HepG2 (cell line): ENCODE results near the gene STX10. TPM values are rescaled to one million over a fixed set of nuclear protein-coding genes. Genes with fewer than 3 reads are reported as not detected.
A peak's percentile ranks its signal among the peaks of the same experiment; 100 is the strongest.

Experiments
- AHR ChIP-seq: IDR thresholded peaks from 2 replicates; pipeline ENCODE4 v1.6.1; 2018; ENCODE audit warnings: missing genetic modification reagents, missing compliant biosample characterization
- BRCA1 ChIP-seq: sonication (generic); formaldehyde crosslinking; IDR thresholded peaks from 2 replicates; pipeline ENCODE4 v1.4.0; 2020; ENCODE audit warnings: missing genetic modification reagents
- CBX1 ChIP-seq: IDR thresholded peaks from one replicate; pipeline ENCODE4 v1.6.1; 2016; ENCODE audit warnings: antibody characterized with exemption, low read depth
- KDM4B ChIP-seq: sonication (generic); formaldehyde crosslinking; IDR thresholded peaks from 2 replicates; pipeline ENCODE4 v1.4.0; 2020; ENCODE audit warnings: missing genetic modification reagents
- KLF12 ChIP-seq: sonication (generic); formaldehyde crosslinking; IDR thresholded peaks from 2 replicates; pipeline ENCODE4 v1.4.0; 2020; ENCODE audit warnings: missing genetic modification reagents, borderline replicate concordance
- NONO ChIP-seq, 2 experiments: fragments of 450-650 bp in 1 of 2; sonication (generic) in 1 of 2; formaldehyde crosslinking in 1 of 2; IDR thresholded peaks in 1 of 2; conservative IDR thresholded peaks in 1 of 2; 2 replicates each; pipeline versions ENCODE4 v1.6.1 to v1.8.0; 2017 to 2022; ENCODE audit warnings: mild to moderate bottlenecking in 1 of 2, missing genetic modification reagents in 1 of 2, moderate library complexity in 1 of 2
- PHF20 ChIP-seq: sonication (generic); formaldehyde crosslinking; IDR thresholded peaks from 2 replicates; pipeline ENCODE4 v1.5.0; 2020; ENCODE audit warnings: mild to moderate bottlenecking, missing genetic modification reagents
- SIN3B ChIP-seq: fragments of 150-350 bp; IDR thresholded peaks from 2 replicates; pipeline ENCODE4 v1.6.1; 2014; ENCODE audit warnings: low read length
- SMYD3 ChIP-seq: sonication (generic); formaldehyde crosslinking; IDR thresholded peaks from 2 replicates; pipeline ENCODE4 v1.8.1; 2023; ENCODE audit warnings: mild to moderate bottlenecking, missing genetic modification reagents
- ZFP36L2 ChIP-seq: sonication (generic); formaldehyde crosslinking; IDR thresholded peaks from 2 replicates; pipeline ENCODE4 v1.4.0; 2020; ENCODE audit warnings: missing genetic modification reagents
- ZNF17 ChIP-seq: sonication (generic); formaldehyde crosslinking; IDR thresholded peaks from 2 replicates; pipeline ENCODE4 v1.5.0; 2020; ENCODE audit warnings: mild to moderate bottlenecking, missing genetic modification reagents
- ZNF331 ChIP-seq: sonication (generic); formaldehyde crosslinking; IDR thresholded peaks from 2 replicates; pipeline ENCODE4 v1.4.0; 2020; ENCODE audit warnings: missing genetic modification reagents
- ZNF569 ChIP-seq: sonication (generic); formaldehyde crosslinking; IDR thresholded peaks from 2 replicates; pipeline ENCODE4 v1.5.0; 2020; ENCODE audit warnings: mild to moderate bottlenecking, missing genetic modification reagents, moderate library complexity, borderline replicate concordance
- ZNF746 ChIP-seq: sonication (generic); formaldehyde crosslinking; IDR thresholded peaks from 2 replicates; pipeline ENCODE4 v1.8.0; 2022; ENCODE audit warnings: mild to moderate bottlenecking, missing genetic modification reagents
- ZNF761 ChIP-seq: sonication (generic); formaldehyde crosslinking; conservative IDR thresholded peaks from 2 replicates; pipeline ENCODE4 v1.4.0; 2020; ENCODE audit warnings: mild to moderate bottlenecking, missing genetic modification reagents
- ZNF816 ChIP-seq: sonication (generic); formaldehyde crosslinking; IDR thresholded peaks from 2 replicates; pipeline ENCODE4 v1.8.0; 2022; ENCODE audit warnings: missing genetic modification reagents, mild to moderate bottlenecking, borderline replicate concordance
- ZSCAN9 ChIP-seq: IDR thresholded peaks from 2 replicates; pipeline ENCODE4 v1.6.1; 2016; ENCODE audit warnings: borderline replicate concordance
- polyA plus RNA-seq, 8 experiments: library from polyadenylated mRNA; depleted of rRNA in 3 of 8; stranded (reverse) in 7 of 8; unstranded in 1 of 8; fragments of >200 nt; fragmentation: Illumina TruSeq in 4 of 8; extraction: Trizol in 4 of 8; gene quantifications; 2 replicates each; pipeline versions ENCODE4 v1.2.1 to v1.2.3, GENCODE V29; 2011 to 2016; ENCODE audit warnings: low read depth in 4 of 8, missing spikeins in 1 of 8, mixed read lengths in 1 of 8; ENCODE audit not compliant: insufficient read depth in 1 of 8
- total RNA-seq, 5 experiments: library from RNA; depleted of rRNA; stranded (reverse); fragments of >200 nt; fragmentation: Illumina TruSeq; extraction: Trizol; gene quantifications; 2 replicates each; pipeline ENCODE4 v1.2.3, GENCODE V29; 2016; ENCODE audit warnings: low read depth in 1 of 5
- TF ChIP-seq, protein P1 (sequence below): sonication (generic); formaldehyde crosslinking; IDR thresholded peaks from 2 replicates; pipeline ENCODE4 v1.5.1; 2020; ENCODE audit warnings: missing genetic modification reagents, mild to moderate bottlenecking, borderline replicate concordance
- TF ChIP-seq, protein P2 (sequence below): sonication (generic); formaldehyde crosslinking; IDR thresholded peaks from 2 replicates; pipeline ENCODE4 v1.8.0; 2022; ENCODE audit warnings: mild to moderate bottlenecking, missing genetic modification reagents, moderate library complexity
- TF ChIP-seq, protein P3 (sequence below): sonication (generic); formaldehyde crosslinking; IDR thresholded peaks from one replicate; pipeline ENCODE4 v1.5.1; 2020; ENCODE audit warnings: mild to moderate bottlenecking, missing genetic modification reagents; ENCODE audit errors: not compliant biosample characterization

Gene STX10
- total and polyA plus RNA-seq, 2 of the 13 experiments (the other 11 are each of a cell fraction or from before 2014, with no cell fraction given) = 47.9 to 66.4 TPM

DNA sequence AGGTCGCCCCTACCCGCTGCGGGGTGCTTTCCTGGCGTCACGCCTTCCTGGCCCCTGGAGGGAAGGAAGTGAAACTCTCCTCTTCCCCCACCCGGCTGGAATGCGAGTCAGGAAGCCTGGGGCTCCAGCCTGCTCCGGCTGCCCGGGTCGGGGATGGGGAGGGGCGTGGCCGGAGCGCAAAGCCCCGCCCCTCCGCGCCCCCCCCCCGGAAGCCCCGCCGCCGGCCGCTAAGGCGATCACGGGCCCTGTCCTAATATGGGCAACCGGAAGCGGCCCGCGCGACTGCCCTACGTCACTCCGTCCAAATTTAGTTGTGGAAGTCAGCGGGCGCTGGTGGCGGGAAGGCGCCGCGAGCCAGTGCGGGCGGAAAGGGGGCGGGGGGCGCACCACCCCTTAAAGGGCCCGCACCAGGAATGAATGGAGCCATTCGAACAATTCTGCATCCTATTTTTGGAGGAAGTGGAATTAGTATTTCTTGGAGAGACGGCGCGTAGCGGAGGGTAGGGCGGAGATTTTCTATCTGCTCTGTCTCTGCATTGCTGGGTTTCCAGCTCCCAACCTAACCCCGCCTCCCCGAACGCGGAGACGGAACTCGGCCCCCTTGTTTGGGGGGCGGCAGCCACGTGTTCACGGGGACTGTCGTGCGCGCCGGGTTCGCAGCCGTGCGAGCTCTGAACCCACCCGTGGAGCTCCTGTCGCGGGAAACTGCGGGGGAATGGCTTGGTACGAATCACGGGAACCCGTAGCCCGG, 1.6 kb upstream of the STX10 start (continued):
- TF ChIP-seq, protein P1, sequence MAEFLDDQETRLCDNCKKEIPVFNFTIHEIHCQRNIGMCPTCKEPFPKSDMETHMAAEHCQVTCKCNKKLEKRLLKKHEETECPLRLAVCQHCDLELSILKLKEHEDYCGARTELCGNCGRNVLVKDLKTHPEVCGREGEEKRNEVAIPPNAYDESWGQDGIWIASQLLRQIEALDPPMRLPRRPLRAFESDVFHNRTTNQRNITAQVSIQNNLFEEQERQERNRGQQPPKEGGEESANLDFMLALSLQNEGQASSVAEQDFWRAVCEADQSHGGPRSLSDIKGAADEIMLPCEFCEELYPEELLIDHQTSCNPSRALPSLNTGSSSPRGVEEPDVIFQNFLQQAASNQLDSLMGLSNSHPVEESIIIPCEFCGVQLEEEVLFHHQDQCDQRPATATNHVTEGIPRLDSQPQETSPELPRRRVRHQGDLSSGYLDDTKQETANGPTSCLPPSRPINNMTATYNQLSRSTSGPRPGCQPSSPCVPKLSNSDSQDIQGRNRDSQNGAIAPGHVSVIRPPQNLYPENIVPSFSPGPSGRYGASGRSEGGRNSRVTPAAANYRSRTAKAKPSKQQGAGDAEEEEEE (CRISPR knock-in tag) = no peak
- peak; percentile 43 for TF ChIP-seq CBX1
- TF ChIP-seq ZNF569 (CRISPR knock-in tag) = no peak
- peak; percentile 45; the same call in 1 of the 2 replicates for TF ChIP-seq ZNF761 (CRISPR knock-in tag)
- peak; percentile 60; the same call in 1 of the 2 replicates for TF ChIP-seq KLF12 (CRISPR knock-in tag)
- TF ChIP-seq ZFP36L2 (CRISPR knock-in tag) = no peak
- TF ChIP-seq ZSCAN9 = peak; percentile 66
- peak; percentile 44; the same call in 1 of the 2 replicates for TF ChIP-seq BRCA1 (CRISPR knock-in tag)
- TF ChIP-seq, protein P2, sequence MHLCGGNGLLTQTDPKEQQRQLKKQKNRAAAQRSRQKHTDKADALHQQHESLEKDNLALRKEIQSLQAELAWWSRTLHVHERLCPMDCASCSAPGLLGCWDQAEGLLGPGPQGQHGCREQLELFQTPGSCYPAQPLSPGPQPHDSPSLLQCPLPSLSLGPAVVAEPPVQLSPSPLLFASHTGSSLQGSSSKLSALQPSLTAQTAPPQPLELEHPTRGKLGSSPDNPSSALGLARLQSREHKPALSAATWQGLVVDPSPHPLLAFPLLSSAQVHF (CRISPR knock-in tag) = no peak
- TF ChIP-seq ZNF746 (CRISPR knock-in tag) = 0 out of 2 replicates have a peak, but pooled peaks have one; percentile 42
- no peak for TF ChIP-seq SIN3B
- TF ChIP-seq ZNF17 (CRISPR knock-in tag) = no peak
- TF ChIP-seq AHR (CRISPR knock-in tag) = no peak
- 0 out of 2 replicates have a peak, but pooled peaks have one; percentile 34 for TF ChIP-seq SMYD3 (CRISPR knock-in tag)
- TF ChIP-seq KDM4B (CRISPR knock-in tag) = peak; percentile 47
- TF ChIP-seq ZNF816 (CRISPR knock-in tag) = no peak
- TF ChIP-seq, protein P3, sequence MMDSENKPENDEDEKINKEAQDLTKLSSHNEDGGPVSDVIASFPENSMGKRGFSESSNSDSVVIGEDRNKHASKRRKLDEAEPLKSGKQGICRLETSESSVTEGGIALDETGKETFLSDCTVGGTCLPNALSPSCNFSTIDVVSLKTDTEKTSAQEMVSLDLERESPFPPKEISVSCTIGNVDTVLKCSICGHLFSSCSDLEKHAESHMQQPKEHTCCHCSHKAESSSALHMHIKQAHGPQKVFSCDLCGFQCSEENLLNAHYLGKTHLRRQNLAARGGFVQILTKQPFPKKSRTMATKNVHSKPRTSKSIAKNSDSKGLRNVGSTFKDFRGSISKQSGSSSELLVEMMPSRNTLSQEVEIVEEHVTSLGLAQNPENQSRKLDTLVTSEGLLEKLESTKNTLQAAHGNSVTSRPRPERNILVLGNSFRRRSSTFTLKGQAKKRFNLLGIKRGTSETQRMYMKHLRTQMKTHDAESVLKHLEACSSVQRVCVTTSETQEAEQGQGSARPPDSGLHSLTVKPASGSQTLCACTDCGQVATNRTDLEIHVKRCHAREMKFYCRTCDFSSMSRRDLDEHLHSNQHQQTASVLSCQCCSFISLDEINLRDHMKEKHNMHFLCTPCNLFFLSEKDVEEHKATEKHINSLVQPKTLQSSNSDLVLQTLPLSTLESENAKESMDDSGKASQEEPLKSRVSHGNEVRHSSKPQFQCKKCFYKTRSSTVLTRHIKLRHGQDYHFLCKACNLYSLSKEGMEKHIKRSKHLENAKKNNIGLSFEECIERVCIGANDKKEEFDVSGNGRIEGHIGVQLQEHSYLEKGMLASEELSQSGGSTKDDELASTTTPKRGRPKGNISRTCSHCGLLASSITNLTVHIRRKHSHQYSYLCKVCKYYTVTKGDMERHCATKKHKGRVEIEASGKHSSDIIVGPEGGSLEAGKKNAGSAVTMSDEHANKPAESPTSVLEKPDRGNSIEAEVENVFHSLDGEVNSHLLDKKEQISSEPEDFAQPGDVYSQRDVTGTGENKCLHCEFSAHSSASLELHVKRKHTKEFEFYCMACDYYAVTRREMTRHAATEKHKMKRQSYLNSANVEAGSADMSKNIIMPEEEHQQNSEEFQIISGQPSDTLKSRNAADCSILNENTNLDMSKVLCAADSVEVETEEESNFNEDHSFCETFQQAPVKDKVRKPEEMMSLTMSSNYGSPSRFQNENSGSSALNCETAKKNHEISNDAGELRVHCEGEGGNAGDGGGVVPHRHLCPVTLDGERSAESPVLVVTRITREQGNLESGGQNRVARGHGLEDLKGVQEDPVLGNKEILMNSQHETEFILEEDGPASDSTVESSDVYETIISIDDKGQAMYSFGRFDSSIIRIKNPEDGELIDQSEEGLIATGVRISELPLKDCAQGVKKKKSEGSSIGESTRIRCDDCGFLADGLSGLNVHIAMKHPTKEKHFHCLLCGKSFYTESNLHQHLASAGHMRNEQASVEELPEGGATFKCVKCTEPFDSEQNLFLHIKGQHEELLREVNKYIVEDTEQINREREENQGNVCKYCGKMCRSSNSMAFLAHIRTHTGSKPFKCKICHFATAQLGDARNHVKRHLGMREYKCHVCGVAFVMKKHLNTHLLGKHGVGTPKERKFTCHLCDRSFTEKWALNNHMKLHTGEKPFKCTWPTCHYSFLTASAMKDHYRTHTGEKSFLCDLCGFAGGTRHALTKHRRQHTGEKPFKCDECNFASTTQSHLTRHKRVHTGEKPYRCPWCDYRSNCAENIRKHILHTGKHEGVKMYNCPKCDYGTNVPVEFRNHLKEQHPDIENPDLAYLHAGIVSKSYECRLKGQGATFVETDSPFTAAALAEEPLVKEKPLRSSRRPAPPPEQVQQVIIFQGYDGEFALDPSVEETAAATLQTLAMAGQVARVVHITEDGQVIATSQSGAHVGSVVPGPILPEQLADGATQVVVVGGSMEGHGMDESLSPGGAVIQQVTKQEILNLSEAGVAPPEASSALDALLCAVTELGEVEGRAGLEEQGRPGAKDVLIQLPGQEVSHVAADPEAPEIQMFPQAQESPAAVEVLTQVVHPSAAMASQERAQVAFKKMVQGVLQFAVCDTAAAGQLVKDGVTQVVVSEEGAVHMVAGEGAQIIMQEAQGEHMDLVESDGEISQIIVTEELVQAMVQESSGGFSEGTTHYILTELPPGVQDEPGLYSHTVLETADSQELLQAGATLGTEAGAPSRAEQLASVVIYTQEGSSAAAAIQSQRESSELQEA (CRISPR knock-in tag) = no peak
- TF ChIP-seq PHF20 = no peak
- TF ChIP-seq NONO (IDR thresholded peaks at IDR 0.05) = no peak
- peak; percentile 67 for TF ChIP-seq NONO (CRISPR knock-in tag; conservative IDR thresholded peaks at IDR 0.05)
- TF ChIP-seq ZNF331 = peak; percentile 31; the same call in 1 of the 2 replicates
